ENCODE data around the gene TENM4. TPM values are rescaled to one million over a fixed set of nuclear protein-coding genes. Genes with fewer than 3 reads are reported as not detected.

TENM4 gene
- polyA plus RNA-seq, 3 donors, result 0.31 to 1.7 TPM; not detected in 1

GRCh38 chr11:78789375-78789774, 651.5 kb downstream of the TENM4 start:
- H3K36me3 ChIP-seq (replicated peaks in 1 of 2; ENCODE audit: control insufficient read depth in 1 of 2, insufficient read depth in 2 of 2, low read length in 2 of 2), result no peaks in the 10 kb centered on the region
- DNase-seq, result no peak
- Mint-ChIP-seq H3K36me3 (no peaks in the 10 kb centered on the region), H3K27ac (no peak overlapping the region), H3K4me3 (no peak overlapping the region), H3K4me1 (no peaks in the 10 kb centered on the region), H3K27me3 (ENCODE audit: low read depth in 3 of 3) (peaks cover 13 to 29% (median 21%) of the 10 kb centered on the region in 3 donors), H3K9me3 (no peaks in the 10 kb centered on the region)
- no CpG with 5 or more reads among the region's 1 CpG for WGBS (ENCODE audit: insufficient coverage)
- no peak overlapping the region for H3K9ac ChIP-seq (ENCODE audit: insufficient read depth, low read length, poor library complexity, severe bottlenecking)
- peaks cover 2 to 21% of the 10 kb centered on the region in 2 donors for H3K27me3 ChIP-seq (ENCODE audit: control insufficient read depth in 2 of 2, insufficient read depth in 2 of 2, low read length in 2 of 2)
- H3K79me2 ChIP-seq (ENCODE audit: insufficient read depth, low read length), result no peaks in the 10 kb centered on the region
- H3K4me3 ChIP-seq (replicated peaks in 1 of 3; ENCODE audit: low read depth in 2 of 3, low read length in 3 of 3), result no peak overlapping the region
- H3K4me1 ChIP-seq (ENCODE audit: control insufficient read depth in 1 of 2, insufficient read depth in 2 of 2, low read length in 2 of 2), result no peaks in the 10 kb centered on the region
- H3K9me3 ChIP-seq (replicated peaks in 1 of 2; ENCODE audit: control insufficient read depth in 1 of 2, insufficient read depth in 1 of 2, low read length in 2 of 2), result no peaks in the 10 kb centered on the region
- TF ChIP-seq CTCF (IDR thresholded peaks at IDR 0.05), result no peak
- intact Hi-C loops (cut with micrococcal nuclease), result no loop called here
- H3K27ac ChIP-seq (ENCODE audit: low read depth in 1 of 2, low read length in 2 of 2), result no peak overlapping the region
- no peak overlapping the region for H2AFZ ChIP-seq (ENCODE audit: insufficient read depth, low read depth, low read length, poor library complexity, severe bottlenecking)
- H3K4me2 ChIP-seq (replicated peaks; ENCODE audit: extremely low read depth, low read length, poor library complexity, severe bottlenecking), result no peak overlapping the region
- H4K20me1 ChIP-seq (ENCODE audit: insufficient read depth, low read length), result no peaks in the 10 kb centered on the region

- no peak overlapping the region for H3K9ac ChIP-seq (ENCODE audit: insufficient read depth, low read length, poor library complexity, severe bottlenecking)
- H3K36me3 ChIP-seq (replicated peaks in 1 of 2; ENCODE audit: control insufficient read depth in 1 of 2, insufficient read depth in 2 of 2, low read length in 2 of 2), result no peaks in the 10 kb centered on the region
- Mint-ChIP-seq H3K36me3 (no peaks in the 10 kb centered on the region), H3K27me3 (ENCODE audit: low read depth in 3 of 3) (peaks cover 9 to 33% (median 19%) of the 10 kb centered on the region in 3 donors), H3K27ac (no peak overlapping the region), H3K4me3 (peak overlapping the region in 1 of 2 donors; percentile 1), H3K9me3 (no peaks in the 10 kb centered on the region), H3K4me1 (no peaks in the 10 kb centered on the region)
- DNase-seq, result no peak
- TF ChIP-seq CTCF (IDR thresholded peaks at IDR 0.05), result no peak
- no peak overlapping the region for H3K4me3 ChIP-seq (replicated peaks in 1 of 3; ENCODE audit: low read depth in 2 of 3, low read length in 3 of 3)
- no peak overlapping the region for H3K4me2 ChIP-seq (replicated peaks; ENCODE audit: extremely low read depth, low read length, poor library complexity, severe bottlenecking)
- H4K20me1 ChIP-seq (ENCODE audit: insufficient read depth, low read length), result no peaks in the 10 kb centered on the region
- no peaks in the 10 kb centered on the region for H3K4me1 ChIP-seq (ENCODE audit: control insufficient read depth in 1 of 2, insufficient read depth in 2 of 2, low read length in 2 of 2)
- no peaks in the 10 kb centered on the region for H3K9me3 ChIP-seq (replicated peaks in 1 of 2; ENCODE audit: control insufficient read depth in 1 of 2, insufficient read depth in 1 of 2, low read length in 2 of 2)
- intact Hi-C loops (cut with micrococcal nuclease), result no loop called here
- 63% methylated on average over 1 of the region's 1 CpG for WGBS (ENCODE audit: insufficient coverage)
- peaks cover 2 to 20% of the 10 kb centered on the region in 2 donors for H3K27me3 ChIP-seq (ENCODE audit: control insufficient read depth in 2 of 2, insufficient read depth in 2 of 2, low read length in 2 of 2)
- H2AFZ ChIP-seq (ENCODE audit: insufficient read depth, low read depth, low read length, poor library complexity, severe bottlenecking), result no peak overlapping the region
- no peaks in the 10 kb centered on the region for H3K79me2 ChIP-seq (ENCODE audit: insufficient read depth, low read length)
- H3K27ac ChIP-seq (ENCODE audit: low read depth in 1 of 2, low read length in 2 of 2), result no peak overlapping the region
These were observed 652.3 kb downstream of the TENM4 start for GRCh38 chr11:78788533-78788932.

Measured in CD14-positive monocyte (primary cell).